Measurements from ENCODE around the gene SMURF1. TPM values are rescaled to one million over a fixed set of nuclear protein-coding genes. Genes with fewer than 3 reads are reported as not detected.

The SMURF1 gene
- total RNA-seq, 1 donor from 2014 or later = 40.9 TPM

- DNase-seq (ENCODE audit: low spot score) = peak; percentile 36
Observed at GRCh38 chr7:99005776-99006175, 138.1 kb downstream of the SMURF1 start.

- peak; percentile 28 for DNase-seq (ENCODE audit: low spot score)
Observed at GRCh38 chr7:99004781-99005500, 139.0 kb downstream of the SMURF1 start.

- peak; percentile 35 for DNase-seq (ENCODE audit: low spot score)
Observed at GRCh38 chr7:99004216-99004615, 139.7 kb downstream of the SMURF1 start.

GRCh38 chr7:99003419-99003818, 140.5 kb downstream of the SMURF1 start:
- DNase-seq (ENCODE audit: low spot score) = peak; percentile 27

GRCh38 chr7:99002827-99003212, 141.1 kb downstream of the SMURF1 start:
- peak; percentile 23 for DNase-seq (ENCODE audit: low spot score)

GRCh38 chr7:99002148-99002826, 141.6 kb downstream of the SMURF1 start:
- DNase-seq (ENCODE audit: low spot score) = peak; percentile 23

GRCh38 chr7:99001482-99002147, 142.3 kb downstream of the SMURF1 start:
- peak; percentile 9 for DNase-seq (ENCODE audit: low spot score)

- DNase-seq (ENCODE audit: low spot score) = peak; percentile 26
Observed at GRCh38 chr7:99000904-99001465, 142.9 kb downstream of the SMURF1 start.

- DNase-seq (ENCODE audit: low spot score) = peak; percentile 38
Observed at GRCh38 chr7:99000196-99000903, 143.6 kb downstream of the SMURF1 start.

GRCh38 chr7:98998821-98999725, 144.8 kb downstream of the SMURF1 start:
- peak; percentile 29 for DNase-seq (ENCODE audit: low spot score)

- peak; percentile 6 for DNase-seq (ENCODE audit: low spot score)
Observed at GRCh38 chr7:98997846-98998245, 146.1 kb downstream of the SMURF1 start.

- DNase-seq (ENCODE audit: low spot score) = peak; percentile 19
Observed at GRCh38 chr7:98996150-98996552, 147.8 kb downstream of the SMURF1 start.

GRCh38 chr7:98995523-98996149, 148.3 kb downstream of the SMURF1 start:
- DNase-seq (ENCODE audit: low spot score) = no peak

- DNase-seq (ENCODE audit: low spot score) = no peak
Observed at GRCh38 chr7:98995111-98995510, 148.8 kb downstream of the SMURF1 start.

- no peak for DNase-seq (ENCODE audit: low spot score)
Observed at GRCh38 chr7:98994046-98994944, 149.6 kb downstream of the SMURF1 start.

GRCh38 chr7:98993024-98993897, 150.6 kb downstream of the SMURF1 start:
- no peak for DNase-seq (ENCODE audit: low spot score)

- DNase-seq (ENCODE audit: low spot score) = no peak
Observed at GRCh38 chr7:98992076-98992475, 151.8 kb downstream of the SMURF1 start.

- DNase-seq (ENCODE audit: low spot score) = no peak
Observed at GRCh38 chr7:98991141-98991540, 152.8 kb downstream of the SMURF1 start.
